A549 treated with AZD9567 at 1 μM for 4 hours (cell line): ENCODE results near the gene KRT77. TPM values are rescaled to one million over a fixed set of nuclear protein-coding genes. Genes with fewer than 3 reads are reported as not detected.

Experiments used
- total RNA-seq: library from RNA; stranded (reverse); fragments of 200-300 nt; extraction: Qiagen RNA extraction; gene quantifications from 5 replicates; pipeline ENCODE4 v1.2.3, GENCODE V29; 2022; ENCODE audit not compliant: insufficient read depth

Gene KRT77
- not detected in 5 replicates for total RNA-seq

GRCh38 chr12:52703424-52703823 lies at the start of gene KRT77:
TSS of gene KRT77 (minus strand) at chr12:52703524. CDS start at chr12:52703434, 90 bp downstream.

DNA sequence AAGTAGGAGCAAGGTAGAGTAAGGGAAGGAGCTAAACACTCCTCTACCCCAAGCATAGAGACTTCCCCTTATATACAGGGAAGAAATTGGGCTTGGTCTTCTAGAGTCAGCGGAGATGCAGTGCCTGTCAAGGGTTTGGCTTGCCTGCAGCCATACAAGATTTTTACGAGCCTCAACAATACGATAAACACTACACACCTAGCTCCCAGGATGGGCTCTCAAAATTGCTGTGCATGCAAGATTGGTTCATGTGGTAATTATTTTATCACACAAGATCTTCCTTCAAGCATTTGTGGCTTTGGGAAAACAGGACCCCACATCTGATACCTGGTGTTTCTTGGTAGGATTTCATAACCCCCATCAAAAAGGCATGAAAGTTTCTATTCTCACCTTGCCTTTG lies 23.0 kb downstream of the KRT77 start, which contains the start of gene KRT1:
Gene KRT1 (minus strand): TSS at position 45 of the 400 bp plus-strand sequence. CDS start 59 bp downstream, outside the sequence.

GRCh38 chr12:52651726-52652261 lies 51.5 kb downstream of the KRT77 start, which contains the start of gene KRT2:
TSS of gene KRT2 (minus strand) at chr12:52652211. CDS start at chr12:52652142, 69 bp downstream.

Other genes with a start within 250 kb of the KRT77 start
- gene KRT6C, start 229.7 kb downstream of the KRT77 start, total RNA-seq = not detected in 5 replicates
- gene KRT6A, start 210.3 kb downstream of the KRT77 start, total RNA-seq = 5.2 to 7.8 TPM (median 6.7 TPM) in 5 replicates
- 0.23 to 0.63 TPM (median 0.34 TPM) in 4 of 5 replicates, not detected in the other for gene KRT5, start 183.1 kb downstream of the KRT77 start, total RNA-seq
- gene KRT71, start 150.4 kb downstream of the KRT77 start, total RNA-seq = not detected in 5 replicates
- not detected in 5 replicates for gene KRT74, start 129.7 kb downstream of the KRT77 start, total RNA-seq
- gene KRT72, start 102.1 kb downstream of the KRT77 start, total RNA-seq = not detected in 5 replicates
- not detected in 5 replicates for gene KRT73, start 85.0 kb downstream of the KRT77 start, total RNA-seq
- gene KRT2, start 51.3 kb downstream of the KRT77 start, total RNA-seq = not detected in 5 replicates
- 0.03 TPM in 1 of 5 replicates, not detected in the others for gene KRT1, start 23.1 kb downstream of the KRT77 start, total RNA-seq
- gene KRT76, start 73.8 kb upstream of the KRT77 start, total RNA-seq = not detected in 5 replicates
- 0.05 to 0.08 TPM (median 0.08 TPM) in 3 of 5 replicates, not detected in the others for gene KRT3, start 92.6 kb upstream of the KRT77 start, total RNA-seq
- 2.2 to 5.4 TPM (median 3.3 TPM) in 5 replicates for gene KRT4, start 110.6 kb upstream of the KRT77 start, total RNA-seq
- 0.03 to 0.12 TPM in 2 of 5 replicates, not detected in the others for gene KRT79, start 130.8 kb upstream of the KRT77 start, total RNA-seq
- 0.06 to 0.10 TPM (median 0.07 TPM) in 3 of 5 replicates, not detected in the others for gene KRT78, start 145.5 kb upstream of the KRT77 start, total RNA-seq
- 3,881 to 5,092 TPM (median 4,868 TPM) in 5 replicates for gene KRT8, start 201.6 kb upstream of the KRT77 start, total RNA-seq
- gene KRT18, start 245.6 kb upstream of the KRT77 start, total RNA-seq = 2,648 to 3,325 TPM (median 3,183 TPM) in 5 replicates